Gastrocnemius medialis (tissue), 4 donors: ENCODE results near the gene FMN2.

Experiments used
- CTCF ChIP-seq, 5 experiments: fragments of 450-650 bp in 3 of 5; fragments of 200-600 bp in 2 of 5; sonication (generic) in 2 of 5; IDR thresholded peaks in 4 of 5; conservative IDR thresholded peaks in 1 of 5; 1 replicate in 4 of 5; 2 replicates in 1 of 5; pipeline ENCODE4 v1.5.1; 2016 to 2019; ENCODE audit warnings: antibody characterized with exemption in 5 of 5, mild to moderate bottlenecking in 3 of 5, moderate library complexity in 3 of 5
- POLR2A ChIP-seq, 2 donors: fragments of 450-650 bp; IDR thresholded peaks; one replicate each; pipeline ENCODE4 v1.6.1; 2017; ENCODE audit warnings: antibody characterized with exemption in 2 of 2, mild to moderate bottlenecking in 2 of 2, moderate library complexity in 2 of 2

- TF ChIP-seq CTCF (IDR thresholded peaks at IDR 0.05 in 4 of 5, conservative IDR thresholded peaks at IDR 0.05 in 1 of 5) (no peak), POLR2A (IDR thresholded peaks at IDR 0.05) (no peak)
Observed at GRCh38 chr1:240293706-240294105, 202.0 kb downstream of the FMN2 start.
